ENCODE results near the gene ERBB3.
"Not testable (repeated sequence)": the region's sequence is repeated elsewhere in the genome, so short reads cannot be mapped to it uniquely, and the experiment has no call there.

ERBB3 gene

DNA sequence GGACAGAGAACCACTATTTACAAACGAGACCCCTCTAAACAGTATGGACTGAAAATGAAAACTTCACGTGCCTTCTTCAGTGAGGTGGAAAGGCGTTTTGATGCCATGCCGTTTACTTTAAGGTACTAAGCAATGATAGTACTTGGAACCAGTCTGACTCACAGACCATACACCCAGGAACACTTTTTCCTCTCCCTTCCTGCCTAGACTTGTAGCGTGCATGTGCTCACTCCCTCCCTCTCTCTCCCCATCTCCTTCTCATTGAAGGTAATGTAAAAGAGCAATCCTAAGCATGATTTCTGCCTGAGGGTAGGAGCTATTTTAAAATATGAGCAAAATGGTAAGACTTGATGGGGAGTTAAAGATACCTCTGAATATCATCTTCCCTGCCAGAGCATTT is 30.6 kb downstream of the ERBB3 start:
- H3K27ac ChIP-seq = no peak overlapping the region
- H3K4me3 ChIP-seq = no peak overlapping the region
- DNase-seq (ENCODE audit: low spot score) = no peak
- TF ChIP-seq, protein P1, sequence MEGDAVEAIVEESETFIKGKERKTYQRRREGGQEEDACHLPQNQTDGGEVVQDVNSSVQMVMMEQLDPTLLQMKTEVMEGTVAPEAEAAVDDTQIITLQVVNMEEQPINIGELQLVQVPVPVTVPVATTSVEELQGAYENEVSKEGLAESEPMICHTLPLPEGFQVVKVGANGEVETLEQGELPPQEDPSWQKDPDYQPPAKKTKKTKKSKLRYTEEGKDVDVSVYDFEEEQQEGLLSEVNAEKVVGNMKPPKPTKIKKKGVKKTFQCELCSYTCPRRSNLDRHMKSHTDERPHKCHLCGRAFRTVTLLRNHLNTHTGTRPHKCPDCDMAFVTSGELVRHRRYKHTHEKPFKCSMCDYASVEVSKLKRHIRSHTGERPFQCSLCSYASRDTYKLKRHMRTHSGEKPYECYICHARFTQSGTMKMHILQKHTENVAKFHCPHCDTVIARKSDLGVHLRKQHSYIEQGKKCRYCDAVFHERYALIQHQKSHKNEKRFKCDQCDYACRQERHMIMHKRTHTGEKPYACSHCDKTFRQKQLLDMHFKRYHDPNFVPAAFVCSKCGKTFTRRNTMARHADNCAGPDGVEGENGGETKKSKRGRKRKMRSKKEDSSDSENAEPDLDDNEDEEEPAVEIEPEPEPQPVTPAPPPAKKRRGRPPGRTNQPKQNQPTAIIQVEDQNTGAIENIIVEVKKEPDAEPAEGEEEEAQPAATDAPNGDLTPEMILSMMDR (IDR thresholded peaks at IDR 0.05) = no peak

- TF ChIP-seq, protein P1 (IDR thresholded peaks at IDR 0.05) = no peak
- H3K27ac ChIP-seq = no peak overlapping the region
- no peak overlapping the region for H3K4me3 ChIP-seq
- DNase-seq (ENCODE audit: low spot score) = no peak
These were observed 34.1 kb downstream of the ERBB3 start for GRCh38 chr12:56114084-56114483.

GRCh38 chr12:56115329-56115728 is 35.4 kb downstream of the ERBB3 start:
- DNase-seq (ENCODE audit: low spot score) = peak; percentile 78
- TF ChIP-seq, protein P1 (IDR thresholded peaks at IDR 0.05) = no peak
- H3K4me3 ChIP-seq = peak overlapping the region; percentile 98
- H3K27ac ChIP-seq = peak overlapping the region; percentile 96 to 99

- TF ChIP-seq, protein P1 (IDR thresholded peaks at IDR 0.05) = no peak
- peak; percentile 96 for DNase-seq (ENCODE audit: low spot score)
- Histone ChIP-seq H3K27ac (peak within 1 kb of the TSS; percentile 96 to 99), H3K4me3 (peak within 1 kb of the TSS; percentile 98)
These were observed 36.5 kb downstream of the ERBB3 start, which contains the start of gene RPL41 for GRCh38 chr12:56116267-56117081. Gene RPL41 (plus strand): TSS chr12:56116633.

- peak overlapping the region; percentile 98 for H3K4me3 ChIP-seq
- H3K27ac ChIP-seq = peak overlapping the region; percentile 96 to 99
- not testable (repeated sequence) for DNase-seq (ENCODE audit: low spot score)
These were observed 37.2 kb downstream of the ERBB3 start for GRCh38 chr12:56117082-56117706.

DNA sequence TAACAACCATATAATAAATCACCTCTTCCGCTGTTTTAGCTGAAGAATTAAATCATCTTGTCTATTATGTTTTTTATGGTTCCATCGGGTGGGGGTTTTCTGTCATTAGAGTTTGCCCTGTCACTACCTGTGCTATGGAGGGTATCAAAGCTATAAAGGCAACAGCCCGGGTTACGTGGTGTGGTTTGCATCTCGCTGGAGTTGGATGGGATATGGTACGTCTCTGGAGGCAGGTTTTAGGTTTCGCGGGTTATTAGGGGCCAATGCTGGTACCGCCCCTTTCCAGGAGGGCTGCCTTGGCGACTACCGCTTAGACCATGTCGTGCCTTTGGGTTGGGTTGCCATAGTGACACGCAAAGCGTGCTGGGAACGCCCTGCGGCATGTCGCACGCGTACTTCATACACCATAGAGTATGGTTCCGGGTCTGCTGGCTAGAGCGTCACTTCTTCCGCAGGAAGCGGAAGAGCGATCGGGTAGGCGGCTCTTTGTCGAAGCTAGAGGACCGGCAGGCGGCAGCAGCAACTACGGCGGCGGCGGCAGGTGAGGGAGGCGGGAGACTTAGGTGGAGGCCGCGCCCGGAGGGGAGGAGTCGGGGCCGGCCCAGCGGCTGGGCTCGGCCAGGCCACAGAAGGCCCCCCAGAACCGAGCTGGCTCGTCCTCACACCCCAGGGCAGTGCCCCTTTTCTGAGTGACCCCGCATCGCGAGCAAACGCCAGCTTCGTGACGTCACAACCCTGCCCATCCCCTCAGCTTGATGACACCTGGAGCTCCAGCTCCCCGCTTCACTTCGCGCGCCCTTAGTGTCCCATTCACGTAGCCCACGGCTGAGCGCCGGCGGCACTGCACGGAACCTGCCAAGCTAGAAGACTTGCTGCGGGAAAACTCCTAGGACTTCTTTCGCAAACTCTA is 38.1 kb downstream of the ERBB3 start, which contains the start of gene ZC3H10:
ZC3H10 (plus strand) TSS at position 489 of the 910 bp plus-strand sequence. CDS start 2,297 bp downstream, outside the sequence.
- TF ChIP-seq, protein P1 (IDR thresholded peaks at IDR 0.05) = no peak
- Histone ChIP-seq H3K27ac (peak within 1 kb of the TSS; percentile 96 to 99), H3K4me3 (peak within 1 kb of the TSS; percentile 98)
- DNase-seq (ENCODE audit: low spot score) = peak; percentile 100
